ENCODE results near the gene PACS2. TPM values are rescaled to one million over a fixed set of nuclear protein-coding genes. Genes with fewer than 3 reads are reported as not detected.

The PACS2 gene
- total RNA-seq: 10 to 100 TPM; 46.0 to 70.9 (median 67.8) TPM

DNA sequence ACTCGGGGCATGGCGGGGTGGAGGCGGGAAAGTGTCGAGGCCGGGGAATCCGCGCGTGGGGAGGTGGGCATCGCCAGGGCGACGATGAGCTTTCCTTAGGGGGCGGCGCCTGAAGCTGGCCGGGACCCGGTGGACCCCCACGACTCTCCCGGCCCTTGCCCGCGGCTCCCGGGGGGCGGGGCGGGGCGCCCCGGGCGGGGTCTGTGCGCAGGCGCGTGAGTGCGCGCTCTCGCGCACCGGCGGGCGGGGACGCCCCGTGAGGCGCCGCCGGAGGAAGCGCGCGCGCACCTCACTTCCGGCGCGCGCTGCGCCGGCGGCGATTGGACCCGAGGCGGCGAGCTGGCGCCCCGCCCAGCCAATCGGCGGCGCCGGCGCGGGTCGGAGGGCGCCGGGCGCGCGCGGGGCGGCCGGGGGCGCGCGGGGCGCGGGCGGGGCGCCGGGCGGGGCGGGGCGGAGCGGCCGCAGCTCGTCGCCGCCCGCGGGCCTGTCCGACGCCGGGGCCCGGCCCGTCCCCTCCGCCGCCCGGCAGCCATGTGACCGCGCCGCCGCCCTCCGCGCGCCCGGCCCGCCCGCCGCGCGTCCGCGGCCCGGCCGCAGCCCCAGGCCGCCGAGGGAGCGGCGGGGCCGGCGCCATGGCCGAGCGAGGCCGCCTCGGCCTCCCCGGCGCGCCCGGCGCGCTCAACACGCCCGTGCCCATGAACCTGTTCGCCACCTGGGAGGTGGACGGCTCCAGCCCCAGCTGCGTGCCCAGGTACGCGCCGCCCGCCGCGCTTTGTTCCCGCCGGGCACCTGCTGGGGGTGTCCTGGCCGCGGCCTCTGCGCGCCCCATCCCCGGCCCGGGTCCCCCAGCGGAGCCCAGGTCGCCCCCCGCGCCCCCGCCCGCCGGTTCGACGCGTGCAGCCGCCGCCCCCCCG is at the start of gene PACS2:
Gene PACS2, plus strand, starts transcription at position 462 of the 914 bp plus-strand sequence. Its CDS starts 171 bp downstream, at position 633.
- peak in 1 of 2 donors; percentile 30 for DNase-seq (ENCODE audit: low spot score in 2 of 2)
- no peaks in the 10 kb centered on the region for H3K27me3 ChIP-seq
- no peaks in the 10 kb centered on the region for H3K36me3 ChIP-seq
- intact Hi-C loops (cut with DNase I; ENCODE audit: low total_unique reads): loop anchor here (10.0 kb wide), 1 partner anchor 70 kb away; the partner anchor contains the start of gene BTBD6
- peaks cover 10 to 21% of the 10 kb centered on the region in 2 donors for H3K4me1 ChIP-seq
- peak within 1 kb of the TSS; percentile 67 to 99 (median 77) for H3K4me3 ChIP-seq
- H3K27ac ChIP-seq: peak within 1 kb of the TSS; percentile 93 to 98
- TF ChIP-seq CTCF (IDR thresholded peaks at IDR 0.05) (no peak), POLR2A (IDR thresholded peaks at IDR 0.05) (no peak), POLR2AphosphoS5 (IDR thresholded peaks at IDR 0.05) (peak in 1 of 3 donors; percentile 3)
- no peaks in the 10 kb centered on the region for H3K9me3 ChIP-seq

GRCh38 chr14:105267820-105268548 is 46.6 kb upstream of the PACS2 start:
- Histone ChIP-seq H3K9me3 (no peaks in the 10 kb centered on the region), H3K27ac (peak overlapping the region; percentile 9 to 21), H3K4me3 (no peak overlapping the region), H3K27me3 (no peaks in the 10 kb centered on the region), H3K4me1 (no peaks in the 10 kb centered on the region), H3K36me3 (no peaks in the 10 kb centered on the region)
- TF ChIP-seq POLR2AphosphoS5 (IDR thresholded peaks at IDR 0.05): no peak
- TF ChIP-seq POLR2A (IDR thresholded peaks at IDR 0.05): no peak
- TF ChIP-seq CTCF (IDR thresholded peaks at IDR 0.05): no peak
- intact Hi-C loops (cut with DNase I; ENCODE audit: low total_unique reads): no loop called here
- DNase-seq (ENCODE audit: low spot score in 2 of 2): no peak

GRCh38 chr14:105268736-105269354 is 45.7 kb upstream of the PACS2 start:
- Histone ChIP-seq H3K27ac (peak overlapping the region in 1 of 2 donors; percentile 9), H3K36me3 (no peaks in the 10 kb centered on the region), H3K27me3 (no peaks in the 10 kb centered on the region), H3K4me1 (no peaks in the 10 kb centered on the region), H3K9me3 (no peaks in the 10 kb centered on the region), H3K4me3 (no peak overlapping the region)
- no peak for DNase-seq (ENCODE audit: low spot score in 2 of 2)
- TF ChIP-seq CTCF (IDR thresholded peaks at IDR 0.05): no peak
- TF ChIP-seq POLR2A (IDR thresholded peaks at IDR 0.05): no peak
- no peak for TF ChIP-seq POLR2AphosphoS5 (IDR thresholded peaks at IDR 0.05)
- intact Hi-C loops (cut with DNase I; ENCODE audit: low total_unique reads): no loop called here

- Histone ChIP-seq H3K27me3 (no peaks in the 10 kb centered on the region), H3K9me3 (no peaks in the 10 kb centered on the region), H3K4me3 (no peak overlapping the region), H3K4me1 (no peaks in the 10 kb centered on the region), H3K27ac (no peak overlapping the region), H3K36me3 (no peaks in the 10 kb centered on the region)
- DNase-seq (ENCODE audit: low spot score in 2 of 2): no peak
- TF ChIP-seq POLR2AphosphoS5 (IDR thresholded peaks at IDR 0.05) (no peak), POLR2A (IDR thresholded peaks at IDR 0.05) (no peak), CTCF (IDR thresholded peaks at IDR 0.05) (no peak)
- intact Hi-C loops (cut with DNase I; ENCODE audit: low total_unique reads): no loop called here
Measured at GRCh38 chr14:105269405-105269804, 45.1 kb upstream of the PACS2 start.

Data from breast epithelium (tissue), 4 donors.